Keratinocyte (primary cell): ENCODE results near the gene EIF1AX. TPM values are rescaled to one million over a fixed set of nuclear protein-coding genes. Genes with fewer than 3 reads are reported as not detected.

ENCODE experiments used
- DNase-seq: peaks from one replicate; pipeline ENCODE4 v3.0.0-alpha.2; 2011; ENCODE audit warnings: low read depth, missing footprints, low spot score
- FAIRE-seq: peaks from 2 replicates; lab custom pipeline; 2011; peaks lifted over from hg19 to GRCh38; lab: Jason Lieb, UNC
- H2AFZ ChIP-seq: 2 replicates; pipeline ENCODE4 v1.6.0; 2012; ENCODE audit warnings: low read length, control low read depth, inconsistent platforms; ENCODE audit not compliant: control insufficient read depth
- H3K27ac ChIP-seq: 2 replicates; pipeline ENCODE4 v1.5.1; 2011; ENCODE audit warnings: low read length; ENCODE audit not compliant: control insufficient read depth, insufficient read depth
- H3K27me3 ChIP-seq: 3 replicates; pipeline ENCODE4 v1.6.0; 2011; ENCODE audit warnings: low read length; ENCODE audit not compliant: control insufficient read depth, insufficient read depth; ENCODE audit errors: extremely low read depth
- H3K36me3 ChIP-seq, 2 experiments: 2 replicates in 1 of 2; 3 replicates in 1 of 2; pipeline ENCODE4 v1.5.1; 2011; ENCODE audit warnings: low read length in 2 of 2, mild to moderate bottlenecking in 1 of 2; ENCODE audit not compliant: control insufficient read depth in 2 of 2, insufficient read depth in 2 of 2; ENCODE audit errors: extremely low read depth in 1 of 2
- H3K4me1 ChIP-seq: 3 replicates; pipeline ENCODE4 v1.5.1; 2011; ENCODE audit warnings: low read length; ENCODE audit not compliant: control insufficient read depth, insufficient read depth; ENCODE audit errors: extremely low read depth
- H3K4me2 ChIP-seq: 3 replicates; pipeline ENCODE4 v1.6.0; 2011; ENCODE audit warnings: low read depth, low read length; ENCODE audit not compliant: control insufficient read depth, insufficient read depth; ENCODE audit errors: extremely low read depth
- H3K4me3 ChIP-seq, 3 experiments: fragments of 200-600 bp in 1 of 3; sonication (generic) in 1 of 3; 2 replicates in 2 of 3; 3 replicates in 1 of 3; pipeline ENCODE4 v1.5.1; 2011 to 2016; ENCODE audit warnings: low read length in 3 of 3, mild to moderate bottlenecking in 3 of 3, control low read depth in 2 of 3, inconsistent platforms in 1 of 3, low read depth in 1 of 3, mixed read lengths in 1 of 3, mixed run types in 1 of 3, moderate library complexity in 1 of 3; ENCODE audit not compliant: control insufficient read depth in 2 of 3, insufficient read depth in 2 of 3; ENCODE audit errors: extremely low read depth in 1 of 3
- H3K79me2 ChIP-seq: 2 replicates; pipeline ENCODE4 v1.6.0; 2012; ENCODE audit warnings: low read length; ENCODE audit not compliant: control insufficient read depth, insufficient read depth
- H3K9ac ChIP-seq: 3 replicates; pipeline ENCODE4 v1.6.0; 2011; ENCODE audit warnings: low read length; ENCODE audit not compliant: control insufficient read depth, insufficient read depth; ENCODE audit errors: extremely low read depth
- H3K9me1 ChIP-seq: 3 replicates; pipeline ENCODE4 v1.6.0; 2011; ENCODE audit warnings: low read length; ENCODE audit not compliant: control insufficient read depth, insufficient read depth; ENCODE audit errors: extremely low read depth
- H3K9me3 ChIP-seq: 2 replicates; pipeline ENCODE4 v1.5.1; 2012; ENCODE audit warnings: low read depth, low read length; ENCODE audit not compliant: control insufficient read depth
- H4K20me1 ChIP-seq: 3 replicates; pipeline ENCODE4 v1.6.0; 2011; ENCODE audit warnings: low read length; ENCODE audit not compliant: control insufficient read depth, insufficient read depth; ENCODE audit errors: extremely low read depth
- EZH2 ChIP-seq: IDR thresholded peaks from one replicate; pipeline ENCODE4 v1.6.1; 2012; ENCODE audit warnings: inconsistent platforms, mild to moderate bottlenecking, low read length, moderate library complexity
- dilution Hi-C: fragments of 300-500 bp; cut with MboI; formaldehyde crosslinking; loops from one replicate; pipeline ENCODE4 v1.7.0; 2020; ENCODE audit warnings: low sequenced_read_pairs; ENCODE audit not compliant: extremely low pct_ligation_motif_present
- polyA plus RNA-seq, 5 experiments: library from polyadenylated mRNA; depleted of rRNA in 3 of 5; stranded (reverse) in 3 of 5; stranded (forward) in 1 of 5; unstranded in 1 of 5; fragments of >200 nt; gene quantifications; 1 replicate in 1 of 5; 2 replicates in 3 of 5; 3 replicates in 1 of 5; pipeline versions ENCODE4 v1.2.1 to v1.2.3, GENCODE V29; 2011 to 2012; ENCODE audit warnings: missing spikeins in 2 of 5, low read depth in 1 of 5, low replicate concordance in 1 of 5
- TF ChIP-seq, protein P1 (sequence below), 3 experiments: IDR thresholded peaks in 1 of 3; conservative IDR thresholded peaks in 1 of 3; optimal IDR thresholded peaks in 1 of 3; 2 replicates in 2 of 3; 3 replicates in 1 of 3; pipeline versions ENCODE3 to v1.5.1; 2011; ENCODE audit warnings: low read length in 3 of 3, mild to moderate bottlenecking in 3 of 3, moderate library complexity in 2 of 3, control low read depth in 1 of 3, inconsistent platforms in 1 of 3; ENCODE audit not compliant: insufficient read depth in 2 of 3; ENCODE audit errors: extremely low read depth in 1 of 3

Gene EIF1AX
- polyA plus RNA-seq, 1 donor (not counting 4 experiments of a cell fraction or from before 2014, with no cell fraction given): 196 TPM

GRCh38 chrX:20135944-20136343 lies 5.7 kb downstream of the EIF1AX start:
- Histone ChIP-seq H2AFZ (no peak overlapping the region), H3K4me3 (no peak overlapping the region), H3K36me3 (peaks cover 18 to 43% of the 10 kb centered on the region in 2 experiments), H3K4me1 (peaks cover 11% of the 10 kb centered on the region), H3K27me3 (no peaks in the 10 kb centered on the region), H3K9ac (no peak overlapping the region), H3K9me3 (no peaks in the 10 kb centered on the region), H3K79me2 (peaks cover 53% of the 10 kb centered on the region), H3K27ac (no peak overlapping the region), H3K4me2 (no peak overlapping the region), H4K20me1 (peaks cover 12% of the 10 kb centered on the region), H3K9me1 (no peaks in the 10 kb centered on the region)
- TF ChIP-seq, protein P1, sequence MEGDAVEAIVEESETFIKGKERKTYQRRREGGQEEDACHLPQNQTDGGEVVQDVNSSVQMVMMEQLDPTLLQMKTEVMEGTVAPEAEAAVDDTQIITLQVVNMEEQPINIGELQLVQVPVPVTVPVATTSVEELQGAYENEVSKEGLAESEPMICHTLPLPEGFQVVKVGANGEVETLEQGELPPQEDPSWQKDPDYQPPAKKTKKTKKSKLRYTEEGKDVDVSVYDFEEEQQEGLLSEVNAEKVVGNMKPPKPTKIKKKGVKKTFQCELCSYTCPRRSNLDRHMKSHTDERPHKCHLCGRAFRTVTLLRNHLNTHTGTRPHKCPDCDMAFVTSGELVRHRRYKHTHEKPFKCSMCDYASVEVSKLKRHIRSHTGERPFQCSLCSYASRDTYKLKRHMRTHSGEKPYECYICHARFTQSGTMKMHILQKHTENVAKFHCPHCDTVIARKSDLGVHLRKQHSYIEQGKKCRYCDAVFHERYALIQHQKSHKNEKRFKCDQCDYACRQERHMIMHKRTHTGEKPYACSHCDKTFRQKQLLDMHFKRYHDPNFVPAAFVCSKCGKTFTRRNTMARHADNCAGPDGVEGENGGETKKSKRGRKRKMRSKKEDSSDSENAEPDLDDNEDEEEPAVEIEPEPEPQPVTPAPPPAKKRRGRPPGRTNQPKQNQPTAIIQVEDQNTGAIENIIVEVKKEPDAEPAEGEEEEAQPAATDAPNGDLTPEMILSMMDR (optimal IDR thresholded peaks at IDR 0.05 in 1 of 3, IDR thresholded peaks at IDR 0.05 in 1 of 3, conservative IDR thresholded peaks at IDR 0.05 in 1 of 3; ENCODE audit: extremely low read depth in 1 of 3, insufficient read depth in 2 of 3, low read length in 3 of 3): no peak
- dilution Hi-C loops: no loop called here
- DNase-seq (no peak), FAIRE-seq (no peak)

DNA sequence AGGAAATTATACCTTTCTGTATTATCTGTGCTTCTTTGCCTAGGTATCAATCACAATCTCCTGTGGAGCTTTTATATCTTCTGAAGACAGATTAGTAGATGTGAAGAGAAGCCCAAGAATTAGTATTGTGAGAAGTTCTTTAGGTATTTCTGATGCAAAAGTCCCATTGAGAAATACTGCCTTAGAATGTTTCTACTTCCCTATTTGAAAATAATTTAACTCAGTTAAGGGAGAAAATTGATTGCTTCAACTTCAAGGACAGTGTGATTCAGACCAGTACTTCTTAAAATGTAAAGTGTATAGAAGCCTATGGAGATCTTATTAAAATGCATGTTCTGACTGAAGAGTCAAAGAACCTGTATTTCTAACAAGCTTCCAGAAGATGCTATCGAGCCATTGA lies 9.0 kb downstream of the EIF1AX start:
- FAIRE-seq (no peak), DNase-seq (no peak)
- Histone ChIP-seq H3K27me3 (no peaks in the 10 kb centered on the region), H3K79me2 (peaks cover 24% of the 10 kb centered on the region), H3K9me3 (no peaks in the 10 kb centered on the region), H3K36me3 (peaks cover 17 to 38% of the 10 kb centered on the region in 2 experiments), H4K20me1 (peaks cover 9% of the 10 kb centered on the region), H2AFZ (no peak overlapping the region), H3K4me1 (peaks cover 4% of the 10 kb centered on the region), H3K4me2 (no peak overlapping the region), H3K9me1 (no peaks in the 10 kb centered on the region), H3K9ac (no peak overlapping the region), H3K27ac (no peak overlapping the region), H3K4me3 (no peak overlapping the region)
- dilution Hi-C loops: no loop called here
- TF ChIP-seq EZH2: no peak
- TF ChIP-seq, protein P1 (optimal IDR thresholded peaks at IDR 0.05 in 1 of 3, IDR thresholded peaks at IDR 0.05 in 1 of 3, conservative IDR thresholded peaks at IDR 0.05 in 1 of 3; ENCODE audit: extremely low read depth in 1 of 3, insufficient read depth in 2 of 3, low read length in 3 of 3): no peak
